IPS-18c (cell line): ENCODE measurements around the gene AGPAT4.
"Not testable (repeated sequence)": the region's sequence is repeated elsewhere in the genome, so short reads cannot be mapped to it uniquely, and the experiment has no call there.

Experiments
- H3K4me3 ChIP-seq: 2 replicates; pipeline ENCODE4 v1.7.0; 2013; ENCODE audit warnings: low read depth, mild to moderate bottlenecking, low read length, moderate library complexity; ENCODE audit not compliant: insufficient read depth
- H3K9me3 ChIP-seq: one replicate; pipeline ENCODE4 v1.6.1; 2013; ENCODE audit warnings: mild to moderate bottlenecking, low read length, moderate library complexity; ENCODE audit not compliant: control insufficient read depth, insufficient read depth

AGPAT4 gene

GRCh38 chr6:161200610-161201370 is 73.1 kb downstream of the AGPAT4 start:
- H3K9me3 ChIP-seq = no peaks in the 10 kb centered on the region
- H3K4me3 ChIP-seq = no peak overlapping the region

GRCh38 chr6:161199850-161200249 is 74.0 kb downstream of the AGPAT4 start:
- Histone ChIP-seq H3K4me3 (no peak overlapping the region), H3K9me3 (no peaks in the 10 kb centered on the region)

- no peak overlapping the region for H3K4me3 ChIP-seq
- H3K9me3 ChIP-seq = no peaks in the 10 kb centered on the region
Measured at GRCh38 chr6:161198783-161199460, 74.9 kb downstream of the AGPAT4 start.

- H3K4me3 ChIP-seq = no peak overlapping the region
- H3K9me3 ChIP-seq = no peaks in the 10 kb centered on the region
Measured at GRCh38 chr6:161198176-161198575, 75.7 kb downstream of the AGPAT4 start.

GRCh38 chr6:161195386-161195785 is 78.5 kb downstream of the AGPAT4 start:
- H3K4me3 ChIP-seq = no peak overlapping the region
- H3K9me3 ChIP-seq = no peaks in the 10 kb centered on the region

- H3K4me3 ChIP-seq = no peak overlapping the region
- no peaks in the 10 kb centered on the region for H3K9me3 ChIP-seq
Measured at GRCh38 chr6:161194374-161194773, 79.5 kb downstream of the AGPAT4 start.

GRCh38 chr6:161192636-161193411 is 81.0 kb downstream of the AGPAT4 start:
- Histone ChIP-seq H3K4me3 (no peak overlapping the region), H3K9me3 (no peaks in the 10 kb centered on the region)

- no peaks in the 10 kb centered on the region for H3K9me3 ChIP-seq
- H3K4me3 ChIP-seq = no peak overlapping the region
Measured at GRCh38 chr6:161191671-161192070, 82.2 kb downstream of the AGPAT4 start.

- no peaks in the 10 kb centered on the region for H3K9me3 ChIP-seq
- H3K4me3 ChIP-seq = no peak overlapping the region
Measured at GRCh38 chr6:161191007-161191406, 82.9 kb downstream of the AGPAT4 start.

GRCh38 chr6:161189891-161190290 is 84.0 kb downstream of the AGPAT4 start:
- no peak overlapping the region for H3K4me3 ChIP-seq
- no peaks in the 10 kb centered on the region for H3K9me3 ChIP-seq

- no peak overlapping the region for H3K4me3 ChIP-seq
- no peaks in the 10 kb centered on the region for H3K9me3 ChIP-seq
Measured at GRCh38 chr6:161188547-161189465, 85.1 kb downstream of the AGPAT4 start.

GRCh38 chr6:161186173-161186769 is 87.6 kb downstream of the AGPAT4 start:
- Histone ChIP-seq H3K4me3 (no peak overlapping the region), H3K9me3 (no peaks in the 10 kb centered on the region)

- Histone ChIP-seq H3K4me3 (no peak overlapping the region), H3K9me3 (peaks cover 9% of the 10 kb centered on the region)
Measured at GRCh38 chr6:161181121-161181520, 92.7 kb downstream of the AGPAT4 start.

- H3K9me3 ChIP-seq, H3K4me3 ChIP-seq: not testable (repeated sequence)
Measured at GRCh38 chr6:161178155-161178554, 95.7 kb downstream of the AGPAT4 start.

GRCh38 chr6:161176428-161176827 is 97.4 kb downstream of the AGPAT4 start:
- not testable (repeated sequence) for H3K4me3 ChIP-seq, H3K9me3 ChIP-seq

GRCh38 chr6:161172769-161173168 is 101.1 kb downstream of the AGPAT4 start:
- H3K9me3 ChIP-seq = not testable (repeated sequence)

GRCh38 chr6:161171207-161171606 is 102.7 kb downstream of the AGPAT4 start:
- Histone ChIP-seq H3K9me3 (peaks cover under 1% of the 10 kb centered on the region), H3K4me3 (no peak overlapping the region)

More at GRCh38 chr6:161172769-161173168, 101.1 kb downstream of the AGPAT4 start:
- not testable (repeated sequence) for H3K4me3 ChIP-seq
